HG02571 (cell line): ENCODE results near the gene RHBDF2.
A peak's percentile ranks its signal among the peaks of the same experiment; 100 is the strongest.

Experiments used
- ATAC-seq: cut with Tn5 transposase; IDR thresholded peaks from one replicate; pipeline ENCODE4 v1.9.1; 2021; ENCODE audit warnings: mild to moderate bottlenecking, moderate library complexity; ENCODE audit not compliant: unreplicated experiment

RHBDF2 gene

DNA sequence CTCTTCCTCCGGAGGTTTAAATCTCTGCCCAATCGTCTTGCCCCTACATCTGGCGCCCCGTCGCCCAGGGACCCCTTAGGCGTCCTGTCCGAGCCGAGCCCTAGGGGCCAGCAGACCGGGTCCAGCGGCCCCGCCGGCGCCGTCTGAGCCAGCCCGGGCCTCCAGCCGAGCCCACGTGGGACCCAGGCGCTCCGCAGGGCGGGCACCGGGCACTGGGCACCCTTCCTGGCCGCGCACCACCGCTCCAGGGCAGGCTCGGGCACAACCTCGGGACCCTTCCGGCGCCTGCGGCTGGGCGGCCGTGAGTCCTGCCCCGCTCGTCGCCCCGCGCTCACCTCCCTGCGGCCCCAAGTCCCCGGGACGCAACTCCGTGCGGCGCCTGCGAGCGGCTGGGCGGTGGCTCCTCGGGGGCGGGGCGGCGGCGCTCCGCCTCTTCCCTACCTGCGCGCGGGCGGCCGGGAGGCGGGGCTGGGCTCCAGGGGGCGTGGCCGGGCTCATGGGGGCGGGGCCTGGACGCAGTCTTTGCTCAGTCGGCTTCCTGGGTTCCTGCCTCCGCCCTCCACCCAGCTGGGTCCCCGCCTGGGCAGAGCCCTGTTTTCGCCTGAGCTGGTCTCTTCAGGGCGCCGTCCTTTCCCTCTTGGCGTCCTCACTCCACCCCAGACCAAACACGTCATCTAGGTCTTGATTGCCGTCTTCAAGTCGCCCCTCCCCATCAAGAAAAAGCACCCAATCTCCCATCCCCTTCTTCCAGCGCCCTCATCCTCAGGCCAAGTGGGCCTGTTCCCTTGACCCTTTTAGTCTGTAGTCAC lies at the start of gene RHBDF2:
Gene RHBDF2 (minus strand): TSS at position 406 of the 809 bp plus-strand sequence. CDS start 19,899 bp downstream, outside the sequence.
- peak; percentile 65 for ATAC-seq

DNA sequence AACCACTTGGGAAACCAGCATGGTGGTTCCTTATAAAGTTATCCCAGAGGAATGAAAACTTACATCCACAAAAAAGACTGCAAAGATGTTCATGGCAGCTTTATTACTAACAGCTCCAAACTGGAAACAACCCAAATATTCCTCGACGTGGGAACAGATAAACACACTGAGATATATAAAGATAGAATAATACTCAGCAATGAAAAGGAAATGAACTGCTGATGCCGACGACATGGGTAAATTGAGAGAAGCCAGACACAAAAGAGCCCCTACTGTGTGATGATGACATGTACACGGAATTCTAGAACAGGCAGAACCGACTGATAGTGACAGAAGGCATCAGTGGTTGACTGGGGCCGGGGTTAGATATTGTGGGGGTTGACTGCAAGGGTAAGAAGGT lies 48.3 kb upstream of the RHBDF2 start:
- ATAC-seq: no peak

DNA sequence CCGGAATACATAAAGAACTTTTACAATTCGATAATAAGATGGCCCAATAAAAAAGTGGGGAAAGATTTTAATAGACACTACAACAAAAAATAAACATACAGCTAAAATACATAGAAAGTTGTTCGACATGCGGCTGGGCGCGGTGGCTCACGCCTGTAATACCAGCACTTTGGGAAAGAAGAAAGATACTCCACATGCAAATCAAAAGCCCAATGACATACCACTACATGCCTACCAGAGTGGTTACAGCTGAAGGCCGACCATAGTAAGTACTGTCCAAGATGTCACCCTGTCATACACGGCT lies 47.9 kb upstream of the RHBDF2 start:
- ATAC-seq: no peak

DNA sequence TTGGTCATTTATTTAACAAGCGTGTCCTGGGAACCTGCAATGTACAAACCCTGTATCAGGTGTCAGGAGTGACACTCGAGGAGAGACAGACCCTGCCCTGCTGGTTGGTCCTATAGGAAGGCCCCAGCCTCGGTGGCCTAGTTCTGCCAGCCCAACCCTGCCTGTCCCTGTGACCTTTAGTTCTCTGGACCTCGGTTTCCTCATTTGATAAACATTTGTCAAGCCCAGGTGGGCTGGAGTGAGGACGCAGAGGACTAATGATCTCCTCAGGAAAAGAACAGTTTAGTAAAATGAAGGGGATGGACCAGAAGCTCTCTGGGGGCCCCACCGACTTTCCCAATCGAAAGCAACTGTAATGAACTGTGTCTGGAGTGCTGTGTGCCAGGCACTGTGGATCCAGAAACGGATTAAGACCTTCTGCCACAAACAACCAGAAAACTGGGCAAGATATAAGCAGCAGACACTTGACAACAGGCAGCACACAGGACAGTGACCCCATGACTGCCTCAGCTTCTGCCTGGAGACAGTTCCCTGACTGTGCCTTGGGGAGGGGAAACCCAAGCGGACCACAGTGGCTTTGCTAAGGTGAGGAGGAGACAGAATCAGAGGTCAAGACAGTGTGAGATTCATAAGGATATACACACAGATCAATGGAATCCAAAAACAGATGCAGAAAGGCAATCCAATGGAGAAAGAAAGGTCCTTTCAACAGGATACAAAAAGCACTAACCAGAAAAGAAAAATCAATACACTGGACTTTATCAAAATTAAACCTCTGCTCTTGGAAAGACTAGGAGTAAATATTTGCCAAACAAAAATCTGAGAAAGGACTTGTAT lies 47.4 kb upstream of the RHBDF2 start:
- ATAC-seq: no peak

DNA sequence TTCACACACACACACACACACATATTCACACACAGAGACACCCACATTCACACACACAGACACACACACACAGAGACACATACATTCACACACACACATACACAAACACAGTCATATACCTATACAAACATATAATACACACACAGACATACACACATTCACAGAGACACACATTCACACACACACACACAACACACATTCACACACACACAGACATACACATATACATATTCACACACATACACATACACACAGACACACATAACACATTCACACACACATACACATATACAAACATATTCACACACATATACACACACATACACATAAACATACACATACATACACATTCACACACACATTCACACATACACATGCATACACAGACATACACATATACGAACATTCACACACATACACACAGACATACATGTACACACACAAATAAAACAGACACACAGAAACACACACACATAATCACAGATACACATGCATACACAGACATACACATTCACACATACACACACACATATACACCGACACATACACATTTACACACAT lies 46.5 kb upstream of the RHBDF2 start:
- ATAC-seq: no peak

DNA sequence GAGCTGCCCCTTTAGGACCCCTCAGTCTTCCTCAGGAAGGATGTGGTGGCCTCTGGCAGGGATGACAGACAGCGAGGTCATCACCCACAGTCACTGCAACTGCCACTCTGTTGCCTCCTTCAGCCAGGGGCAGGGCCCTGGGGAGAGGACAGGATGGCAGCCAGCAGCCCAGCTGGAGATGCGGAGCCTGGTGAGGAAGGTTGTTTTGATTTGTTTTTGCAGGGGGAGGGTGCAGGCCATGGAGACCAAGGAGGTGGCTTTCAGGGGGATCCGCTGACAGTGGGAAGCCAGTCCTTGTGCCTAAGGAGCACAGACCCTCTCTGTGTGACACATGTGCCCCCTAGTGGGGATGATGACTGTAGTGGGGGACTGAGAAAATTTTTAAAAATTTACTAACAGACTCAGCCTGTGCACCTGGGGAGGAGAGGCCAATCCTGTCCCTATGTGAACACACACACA lies 46.0 kb upstream of the RHBDF2 start:
- no peak for ATAC-seq

DNA sequence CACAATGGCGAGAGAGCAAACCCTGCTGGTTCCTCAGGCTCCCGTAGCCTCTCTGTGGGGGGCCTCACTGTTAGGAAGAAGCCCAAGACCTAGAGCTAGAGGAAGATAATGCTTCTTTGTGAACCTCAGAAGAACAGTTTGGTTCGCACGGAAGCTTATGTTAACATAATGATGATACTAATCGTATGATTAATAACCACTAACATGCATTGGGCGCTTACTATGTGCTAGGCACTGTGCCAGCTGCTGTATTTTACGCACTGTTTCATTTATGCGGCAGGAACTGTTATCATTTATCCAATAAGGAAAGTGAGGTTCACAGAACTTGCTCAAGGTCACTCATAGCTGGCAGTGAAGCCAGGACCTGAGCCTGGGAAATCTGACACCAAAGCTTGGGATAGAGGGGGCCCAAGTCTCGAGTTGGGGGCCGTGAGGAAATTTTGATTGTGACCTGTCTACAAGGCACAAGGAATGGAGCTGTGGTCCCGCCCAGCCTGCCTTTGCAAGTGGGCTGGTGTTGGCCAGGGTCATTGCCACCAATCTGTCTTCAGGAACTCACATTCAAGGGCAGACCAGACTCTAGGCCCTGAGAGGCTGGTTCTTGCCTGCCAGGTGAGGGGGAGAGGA lies 45.4 kb upstream of the RHBDF2 start:
- ATAC-seq: no peak

DNA sequence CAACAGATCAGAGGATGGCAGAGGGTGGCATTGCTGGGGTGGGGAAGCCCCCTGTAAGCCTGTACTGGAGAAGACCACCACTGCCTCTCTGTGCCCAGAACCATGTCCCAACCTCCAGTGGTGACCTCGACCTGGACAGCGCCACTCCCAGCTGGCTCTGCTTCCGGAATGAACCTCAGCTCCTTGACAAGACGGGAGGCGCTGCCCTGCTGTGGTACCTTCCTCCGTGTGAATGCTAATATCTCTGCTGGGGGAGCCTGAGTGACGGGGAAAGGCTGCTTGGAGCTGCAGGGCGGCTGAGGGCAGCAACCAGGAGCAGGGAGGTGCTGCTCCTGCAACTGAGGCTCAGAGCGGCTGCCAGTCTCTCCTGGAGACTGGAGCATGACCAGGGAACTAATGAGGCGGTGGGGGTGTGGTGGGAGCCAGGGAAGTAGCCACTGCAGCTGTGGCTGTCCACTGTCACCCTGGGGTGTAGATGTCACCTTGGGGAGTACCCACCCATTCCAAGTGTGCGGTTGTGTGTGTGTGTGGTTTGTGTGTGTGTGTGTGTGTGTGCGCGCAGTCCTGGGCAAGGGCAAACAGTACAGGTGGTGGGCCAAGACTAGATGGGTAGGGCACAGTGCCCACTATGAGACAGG lies 44.8 kb upstream of the RHBDF2 start:
- no peak for ATAC-seq

DNA sequence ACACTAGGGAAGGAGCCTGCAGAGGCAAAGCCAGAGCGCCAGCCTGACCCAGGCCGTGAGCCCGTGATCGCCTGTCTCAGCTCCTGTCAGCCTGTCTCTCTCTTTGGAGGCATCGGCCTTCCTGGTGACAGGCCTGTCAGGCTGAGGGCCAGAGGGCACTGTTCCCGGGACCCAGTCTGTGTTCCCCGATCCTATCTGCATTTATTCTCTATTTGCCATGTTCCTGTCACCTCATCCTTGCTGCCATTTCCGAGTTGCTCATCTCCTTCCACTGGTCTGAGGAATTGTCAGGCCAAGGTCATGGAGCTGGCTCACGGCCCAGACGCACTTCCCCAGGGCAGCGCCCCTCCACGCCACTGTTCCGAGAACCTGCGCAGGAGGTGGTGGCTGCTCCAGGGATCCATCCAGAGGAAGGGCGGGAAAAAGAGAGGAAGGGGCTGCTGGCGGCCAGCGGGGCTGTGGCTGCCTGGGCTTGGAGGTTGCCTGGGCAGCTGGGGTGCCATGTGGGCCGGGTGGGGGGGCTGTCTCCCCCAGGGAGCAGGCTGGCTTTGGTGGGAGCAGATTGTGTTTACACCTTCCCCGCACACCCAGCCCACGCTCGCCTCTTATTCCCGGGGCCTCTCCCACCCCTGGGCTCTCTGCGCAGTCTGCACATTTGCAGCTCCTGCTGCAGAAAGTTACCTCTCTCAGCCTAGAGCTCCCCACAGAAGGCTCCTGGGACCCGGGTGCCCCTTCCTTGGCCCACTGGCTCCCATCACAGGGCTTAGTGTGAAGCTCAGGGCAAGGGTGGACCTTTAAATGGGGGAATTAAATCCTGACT lies 43.5 kb upstream of the RHBDF2 start:
- no peak for ATAC-seq

DNA sequence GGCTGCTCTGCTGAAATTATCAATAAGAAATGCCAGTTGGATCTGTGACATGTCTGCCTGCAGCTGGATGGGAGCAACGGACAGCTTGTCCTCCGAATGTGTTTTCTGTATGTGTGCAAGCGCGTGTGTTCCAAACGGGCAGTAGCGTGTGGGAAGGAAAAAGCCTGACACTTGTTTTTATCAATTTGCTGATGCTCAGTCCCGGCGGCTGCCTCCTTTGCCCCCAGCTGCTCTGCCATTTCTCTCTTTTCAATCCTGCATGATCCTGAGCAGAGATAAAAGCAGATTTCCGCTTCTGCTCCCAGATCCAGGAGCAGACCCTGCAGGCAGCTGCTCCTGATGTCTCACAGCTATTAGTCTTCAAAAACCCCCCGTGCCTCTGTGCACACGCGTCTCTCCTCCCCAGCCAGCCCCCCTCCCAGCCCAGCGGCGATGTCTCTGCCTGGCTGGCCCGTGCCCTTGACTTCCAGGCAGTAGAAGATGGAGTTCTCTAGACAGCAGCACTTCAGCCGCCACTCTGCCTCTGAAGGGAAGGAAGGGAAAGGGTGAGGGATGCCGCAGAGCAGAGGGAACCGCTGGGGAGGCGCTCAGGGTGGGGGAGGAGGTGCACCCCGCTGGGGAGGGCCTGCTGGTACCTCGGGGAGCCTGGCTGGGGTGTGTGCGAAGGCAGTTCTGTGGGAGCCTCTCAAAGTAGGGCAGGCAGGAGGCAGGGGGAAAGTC lies 42.8 kb upstream of the RHBDF2 start:
- no peak for ATAC-seq

DNA sequence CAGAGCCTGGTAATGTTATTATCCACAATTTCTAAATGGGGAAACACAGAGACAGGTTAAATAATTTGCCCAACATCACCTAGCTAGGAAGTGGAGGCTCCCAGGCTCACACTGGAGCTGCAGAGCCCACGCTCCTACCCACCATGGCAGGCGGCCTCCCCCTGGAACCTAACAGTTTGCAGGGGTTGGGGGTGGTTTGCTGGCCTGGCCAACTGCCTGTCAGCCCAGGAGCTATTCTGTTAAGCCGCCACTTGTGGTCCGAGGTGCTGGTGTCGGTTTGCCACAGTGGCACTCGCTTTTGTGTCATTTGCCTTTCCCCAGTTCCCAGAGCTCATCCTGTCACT lies 42.2 kb upstream of the RHBDF2 start:
- no peak for ATAC-seq

DNA sequence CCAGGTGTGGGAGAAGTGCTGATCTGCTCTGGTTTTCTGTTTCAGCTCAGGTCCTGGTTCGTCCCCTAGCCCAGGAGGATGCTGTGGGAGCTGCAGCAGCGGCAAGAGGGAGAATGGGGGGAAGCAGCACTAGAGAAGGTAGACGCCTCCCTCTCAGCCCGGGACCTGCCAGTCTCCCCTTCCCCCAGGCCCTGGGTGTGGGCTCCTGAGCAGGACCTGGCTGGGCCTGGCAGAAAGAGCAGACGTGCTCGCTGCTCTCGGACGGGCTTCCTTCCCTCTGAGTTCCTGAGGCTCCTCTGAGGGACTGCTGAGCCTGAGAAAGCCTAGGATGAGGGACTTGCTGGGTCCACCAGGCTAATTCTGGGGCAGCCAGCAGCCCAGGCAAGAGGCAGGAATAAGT lies 41.8 kb upstream of the RHBDF2 start:
- ATAC-seq: no peak

DNA sequence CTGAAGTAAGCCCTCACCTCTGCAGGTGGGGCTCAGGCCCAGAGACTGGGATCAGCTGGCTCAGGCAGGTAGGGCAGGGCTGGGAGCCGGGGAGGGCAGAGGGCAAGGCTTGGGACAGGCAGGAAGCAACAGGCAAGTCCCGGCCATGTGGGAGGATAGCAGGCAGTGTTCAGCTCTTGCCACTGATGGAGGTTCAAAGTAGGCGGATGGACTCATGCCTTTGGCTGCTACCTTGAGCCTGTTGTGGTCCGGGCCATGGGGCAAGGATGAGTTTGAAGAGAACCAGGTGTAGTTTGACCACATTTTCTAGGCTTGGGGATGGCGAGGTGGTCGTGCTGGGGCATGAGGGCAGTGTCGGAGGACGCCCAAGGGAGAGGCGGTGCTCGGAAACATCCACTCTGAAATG lies 41.3 kb upstream of the RHBDF2 start:
- no peak for ATAC-seq

DNA sequence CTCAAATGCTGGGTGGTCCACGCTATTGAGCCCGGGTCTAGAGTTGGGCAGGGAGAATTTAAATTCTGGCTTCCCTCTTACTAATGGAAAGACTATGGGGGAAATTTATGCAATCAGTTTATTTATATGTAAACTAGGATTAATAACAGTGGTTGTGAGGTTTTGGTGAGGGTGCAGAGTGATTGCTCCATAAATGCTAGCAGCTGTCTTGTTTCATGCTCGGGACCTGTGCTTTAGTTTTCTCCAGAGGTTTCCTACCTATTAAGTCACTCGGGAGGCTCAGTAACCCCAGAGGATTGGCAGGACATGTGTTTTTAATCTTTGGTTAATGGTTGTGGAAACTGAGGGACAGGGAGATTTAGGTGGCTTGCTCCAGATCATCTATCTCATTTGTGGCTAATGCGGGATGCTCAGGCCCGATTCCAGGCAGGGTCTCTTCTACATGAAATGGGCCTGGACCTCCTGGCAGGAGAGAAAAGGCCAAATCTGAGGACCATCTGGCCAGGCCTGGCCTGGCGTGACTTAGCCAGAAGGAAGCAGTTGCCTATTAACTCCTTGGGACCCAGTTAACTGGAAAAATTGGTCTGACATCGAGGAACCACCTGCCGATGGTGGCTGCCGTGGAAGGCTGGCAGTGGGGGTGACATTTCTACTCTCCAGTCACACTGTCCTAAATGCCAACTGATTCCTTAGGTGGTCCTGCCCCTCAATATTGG lies 40.7 kb upstream of the RHBDF2 start:
- no peak for ATAC-seq

DNA sequence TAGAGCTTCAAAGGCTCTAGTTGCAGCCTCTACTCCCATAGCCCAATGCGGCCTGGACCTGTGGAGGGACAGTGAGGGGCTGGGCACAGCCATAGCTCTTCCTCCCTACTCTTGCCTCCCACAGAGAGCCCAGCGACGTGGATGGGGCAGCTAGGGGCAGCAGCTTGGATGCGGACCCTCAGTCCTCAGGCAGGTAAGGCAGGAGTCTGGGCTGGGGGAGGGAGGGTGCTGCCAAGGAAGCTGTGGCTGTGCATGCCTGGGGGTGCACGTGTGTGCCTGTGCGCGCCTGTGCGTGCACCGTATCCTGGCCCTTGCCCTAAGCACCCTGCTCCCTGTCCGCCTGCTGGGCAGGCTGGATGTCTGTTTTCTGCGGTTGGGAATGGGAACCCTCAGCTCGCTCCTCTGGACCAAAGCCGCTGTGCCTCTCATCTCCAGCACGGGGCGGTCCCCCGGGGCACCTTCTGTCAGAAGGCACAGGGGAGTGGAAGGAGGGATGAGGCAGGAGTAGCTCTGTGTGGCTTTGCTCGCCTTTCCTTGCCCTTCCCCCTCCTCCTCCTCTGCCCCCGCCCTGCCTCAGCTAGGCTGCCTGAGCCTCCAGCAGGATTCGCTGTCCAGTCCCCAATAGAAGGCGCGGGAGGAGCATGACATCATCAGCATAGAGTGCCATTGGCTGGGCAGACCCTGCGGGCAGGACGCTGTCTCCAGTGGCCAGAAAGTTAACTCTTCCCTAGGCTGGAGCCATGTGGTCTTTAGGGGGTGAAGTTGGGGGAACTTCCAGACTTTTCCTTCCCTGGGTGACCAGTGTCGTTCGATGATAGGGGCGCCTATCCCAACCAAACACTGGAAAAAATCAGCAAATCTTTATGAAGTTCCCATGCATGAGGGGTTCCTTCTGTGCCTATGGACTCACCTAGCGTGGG lies 39.4 kb upstream of the RHBDF2 start:
- ATAC-seq: no peak

DNA sequence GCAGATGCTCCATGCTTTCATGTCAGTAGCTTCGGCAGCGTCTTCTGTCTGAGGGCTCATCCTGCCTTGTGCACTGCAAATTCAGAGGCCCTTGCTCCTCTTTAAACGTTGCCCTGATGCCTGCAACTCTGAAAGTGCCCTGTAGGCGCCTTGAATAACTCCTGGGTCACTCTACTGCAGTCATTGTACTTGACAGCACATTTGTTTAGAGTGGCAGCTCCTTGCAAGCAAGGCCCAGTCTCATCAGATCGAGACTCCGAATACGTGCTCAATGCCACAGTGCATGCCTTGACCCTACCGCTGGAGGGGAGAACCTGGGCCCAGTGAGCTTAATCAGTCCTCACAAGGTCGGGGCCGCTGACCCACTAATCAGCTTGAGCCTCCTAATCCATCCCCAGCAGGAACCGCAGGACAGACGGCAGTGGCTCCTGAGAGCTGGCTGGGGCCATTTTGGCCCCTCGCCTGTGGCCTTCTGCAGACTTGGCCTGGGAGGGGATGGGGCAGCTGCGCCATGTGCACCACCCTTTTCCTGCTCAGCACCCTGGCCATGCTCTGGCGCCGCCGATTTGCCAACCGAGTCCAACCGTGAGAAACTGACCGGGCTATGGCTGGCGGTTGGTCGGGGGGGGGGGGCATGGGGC lies 38.5 kb upstream of the RHBDF2 start, which contains the start of gene PRCD:
Gene PRCD (plus strand): TSS at position 414 of the 641 bp plus-strand sequence. CDS start 98 bp downstream, at position 512.
- no peak for ATAC-seq

DNA sequence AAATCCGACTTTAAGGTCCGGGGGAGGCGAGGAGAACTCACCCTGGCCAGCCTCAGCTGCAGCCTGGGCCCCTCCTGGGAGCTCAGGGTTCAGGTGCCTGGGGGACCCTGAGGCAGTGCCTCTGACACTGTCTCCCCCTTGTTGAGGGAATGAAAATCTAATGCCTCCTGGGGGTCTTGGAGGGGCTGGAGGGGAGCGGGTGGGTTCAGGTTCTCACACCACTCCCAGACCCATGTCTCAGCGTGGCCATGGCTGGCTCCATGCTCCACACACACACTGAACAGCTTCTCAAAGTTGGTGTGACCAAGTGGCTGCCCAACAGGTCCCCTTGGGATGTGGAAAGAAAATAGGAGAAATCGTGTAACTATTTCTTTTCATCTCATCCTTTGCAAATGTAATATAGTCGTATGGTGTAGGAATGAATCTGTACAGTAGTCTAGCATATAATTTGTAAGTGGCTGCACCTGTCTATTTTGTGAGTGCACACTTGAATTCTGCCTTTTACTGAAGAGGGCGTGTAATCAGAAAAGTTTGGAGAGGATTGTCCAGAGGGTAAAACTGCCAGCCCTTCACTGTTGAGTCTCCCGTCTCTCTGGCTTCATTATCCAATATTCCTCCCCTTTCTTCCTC lies 37.8 kb upstream of the RHBDF2 start:
- ATAC-seq: no peak
